NCI-H2029 treated with DMSO at 0.1 percent for 48 hours (cell line): ENCODE data around the gene STAM.

ENCODE experiments used
- DNase-seq: peaks from one replicate; lab custom pipeline; 2025; lab: John Stamatoyannopoulos, UW

STAM gene

GRCh38 chr10:17648243-17649035 lies 4.5 kb downstream of the STAM start:
- DNase-seq, result no peak

DNA sequence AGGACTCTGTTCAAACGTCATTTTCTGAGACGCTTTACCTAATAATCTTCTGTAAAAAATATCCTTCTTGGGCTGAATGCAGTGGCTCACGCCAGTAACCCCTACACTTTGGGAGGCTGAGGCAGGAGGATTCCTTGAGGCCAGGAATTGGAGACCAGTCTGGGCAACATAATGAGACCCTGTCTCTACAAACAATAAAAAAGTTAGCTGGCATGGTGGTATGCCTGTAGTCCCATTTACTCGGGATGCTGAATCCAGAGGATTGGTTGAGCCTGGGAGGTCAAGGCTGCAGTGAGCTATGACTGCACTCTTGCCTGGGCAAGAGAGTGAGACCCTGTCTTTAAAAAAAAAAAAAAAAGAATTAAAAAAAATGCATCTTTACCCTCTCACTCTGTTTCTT lies 5.1 kb downstream of the STAM start:
- DNase-seq, result no peak

GRCh38 chr10:17649836-17650235 lies 5.9 kb downstream of the STAM start:
- no peak for DNase-seq

DNA sequence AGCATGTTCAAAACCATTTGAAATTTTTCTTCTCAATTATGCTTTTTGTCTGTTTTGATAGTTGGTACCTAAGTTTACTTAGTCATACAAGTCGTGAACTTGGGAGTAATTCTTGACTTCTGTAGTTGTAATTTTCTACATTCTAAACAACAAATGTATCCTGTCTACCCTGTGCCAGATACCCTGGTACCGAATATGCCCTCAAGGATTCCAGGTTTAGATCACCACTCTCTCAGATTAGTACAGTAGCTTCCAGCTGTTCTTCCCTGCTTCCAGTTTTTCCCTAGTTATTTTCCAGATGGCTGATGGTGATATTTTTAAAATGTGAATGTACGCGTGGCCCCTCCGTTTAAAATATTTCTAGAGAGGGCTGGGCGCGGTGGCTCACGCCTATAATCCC lies 6.5 kb downstream of the STAM start:
- no peak for DNase-seq

DNA sequence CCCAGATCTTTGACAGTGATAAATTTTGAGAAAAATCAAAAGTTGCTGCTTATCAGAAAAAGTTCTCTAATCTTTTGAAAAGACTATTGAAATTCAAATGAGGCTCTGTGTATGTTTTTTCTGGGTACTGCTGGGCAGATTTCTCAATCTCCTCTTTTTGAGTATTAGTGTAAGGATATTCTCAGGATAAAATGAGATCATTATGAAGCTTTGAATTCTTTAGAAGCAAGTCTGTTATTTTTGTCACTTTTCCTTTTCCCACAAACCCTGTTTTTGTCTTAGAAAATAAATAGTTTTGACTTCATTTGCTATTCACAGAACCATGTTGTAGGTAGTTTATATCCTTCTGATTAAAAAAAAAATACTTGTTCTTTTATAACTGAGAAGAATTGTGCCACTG lies 7.9 kb downstream of the STAM start:
- no peak for DNase-seq

DNA sequence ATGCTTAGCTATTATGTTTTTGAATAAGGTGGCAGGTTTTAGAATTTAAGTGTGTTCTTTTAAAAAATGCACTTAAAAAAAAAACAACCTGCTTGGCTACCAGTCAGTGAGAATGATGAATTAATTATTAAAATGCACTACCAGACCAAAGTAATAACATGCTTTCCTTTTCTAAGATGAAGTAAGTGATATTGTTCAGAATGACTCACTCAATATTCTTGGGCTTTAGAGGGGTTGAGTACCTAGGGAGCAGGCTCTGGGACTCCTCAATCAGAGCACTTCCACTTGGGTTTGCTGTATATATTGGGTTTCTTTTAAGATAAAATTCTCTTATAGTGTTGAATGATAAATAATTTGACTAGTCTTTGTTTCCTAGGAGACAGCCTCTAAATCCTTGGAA lies 8.6 kb downstream of the STAM start:
- no peak for DNase-seq

DNA sequence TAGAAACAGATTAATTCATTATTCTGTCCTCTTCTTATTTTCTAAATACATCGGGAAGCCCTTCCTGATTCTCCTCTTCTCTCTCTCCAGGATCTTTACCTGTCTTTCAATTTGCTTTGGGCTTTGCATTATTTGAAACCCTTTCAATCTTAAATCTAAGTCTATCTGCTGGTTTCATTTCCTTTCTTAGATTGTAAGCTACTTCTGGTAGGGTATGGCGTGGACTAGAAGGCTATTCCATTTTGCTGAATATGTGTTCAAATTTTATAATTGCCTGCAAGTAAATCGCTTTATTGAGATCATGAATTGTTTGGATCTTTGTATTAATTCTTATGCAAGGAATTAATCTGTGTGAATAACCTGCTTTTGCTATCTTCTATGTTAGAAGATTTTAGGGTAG lies 11.1 kb downstream of the STAM start:
- no peak for DNase-seq

- DNase-seq, result no peak
These were observed 11.7 kb downstream of the STAM start for GRCh38 chr10:17655567-17656146.

DNA sequence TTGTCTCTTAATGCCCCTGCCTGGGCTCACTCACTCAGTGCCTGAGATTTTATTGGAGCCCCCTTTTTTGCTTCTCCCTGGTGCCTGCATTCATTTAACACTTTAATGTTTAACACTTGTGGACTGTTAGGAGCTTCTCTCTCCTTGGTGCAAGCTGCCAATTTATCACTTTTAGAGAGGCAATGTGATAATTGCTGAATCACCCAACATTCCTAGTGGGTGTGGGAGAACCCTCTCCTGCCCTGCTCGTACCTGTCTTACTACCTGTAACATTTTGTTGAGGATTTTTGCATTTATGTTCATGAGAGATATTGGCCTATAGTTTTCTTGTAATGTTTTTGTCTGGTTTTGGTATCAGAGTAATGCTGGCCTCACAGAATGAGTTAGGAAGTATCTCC lies 13.2 kb downstream of the STAM start:
- no peak for DNase-seq

DNA sequence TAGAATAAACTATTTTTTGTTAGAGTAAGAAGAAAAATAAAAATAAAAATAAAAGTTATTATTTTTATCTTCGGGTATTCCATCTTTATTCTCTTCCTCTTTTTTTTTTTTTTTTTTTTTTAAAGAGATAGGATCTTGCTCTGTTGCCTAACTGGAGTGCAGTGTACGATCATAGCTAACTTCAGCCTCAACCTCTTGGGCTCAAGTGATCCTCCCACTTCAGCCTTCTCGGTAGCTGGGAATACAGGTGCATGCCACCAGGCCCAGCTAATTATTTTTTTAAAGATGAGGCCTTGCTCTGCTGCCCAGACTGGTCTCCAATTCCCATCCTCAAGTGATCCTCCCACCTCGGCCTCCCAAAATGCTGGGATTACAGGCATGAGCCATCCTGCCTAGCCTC lies 15.4 kb downstream of the STAM start:
- DNase-seq, result no peak

DNA sequence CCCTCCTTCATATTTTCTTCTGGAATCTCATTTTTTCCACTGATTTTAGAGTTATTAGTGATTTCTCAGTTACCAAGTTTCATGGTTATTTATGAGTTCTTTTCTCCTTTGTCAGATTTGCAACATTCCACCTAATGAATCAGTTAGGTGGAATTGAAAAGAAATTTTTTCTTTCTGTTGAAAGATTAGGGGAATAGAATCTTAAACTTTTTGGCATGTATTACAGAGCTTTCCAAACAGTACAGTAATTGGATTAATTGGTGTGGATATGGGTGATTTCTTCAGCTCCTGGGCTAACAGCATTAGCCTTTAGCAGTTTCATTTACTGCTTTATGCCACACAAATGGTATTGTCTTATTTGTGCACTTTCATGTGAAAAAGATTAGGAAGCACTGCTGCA lies 17.0 kb downstream of the STAM start:
- DNase-seq, result no peak

DNA sequence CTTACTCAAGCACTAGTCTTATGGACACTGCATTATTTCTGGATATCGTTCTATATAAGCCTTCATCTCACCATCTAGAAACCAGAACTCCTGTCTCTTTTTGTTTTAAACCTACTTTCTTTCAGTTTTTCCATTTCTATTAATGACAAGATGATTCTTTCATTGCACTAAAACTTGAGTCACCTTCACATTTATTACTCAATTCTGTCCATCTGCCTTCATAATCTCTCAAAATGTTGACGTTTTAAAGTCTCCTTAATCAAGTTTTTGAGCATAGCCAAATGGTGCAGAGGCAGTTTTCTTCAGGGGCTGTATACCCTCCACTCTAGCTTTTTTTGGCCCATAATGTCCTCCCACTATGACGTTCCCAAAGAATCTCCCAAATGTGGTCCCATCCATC lies 17.6 kb downstream of the STAM start:
- no peak for DNase-seq

DNA sequence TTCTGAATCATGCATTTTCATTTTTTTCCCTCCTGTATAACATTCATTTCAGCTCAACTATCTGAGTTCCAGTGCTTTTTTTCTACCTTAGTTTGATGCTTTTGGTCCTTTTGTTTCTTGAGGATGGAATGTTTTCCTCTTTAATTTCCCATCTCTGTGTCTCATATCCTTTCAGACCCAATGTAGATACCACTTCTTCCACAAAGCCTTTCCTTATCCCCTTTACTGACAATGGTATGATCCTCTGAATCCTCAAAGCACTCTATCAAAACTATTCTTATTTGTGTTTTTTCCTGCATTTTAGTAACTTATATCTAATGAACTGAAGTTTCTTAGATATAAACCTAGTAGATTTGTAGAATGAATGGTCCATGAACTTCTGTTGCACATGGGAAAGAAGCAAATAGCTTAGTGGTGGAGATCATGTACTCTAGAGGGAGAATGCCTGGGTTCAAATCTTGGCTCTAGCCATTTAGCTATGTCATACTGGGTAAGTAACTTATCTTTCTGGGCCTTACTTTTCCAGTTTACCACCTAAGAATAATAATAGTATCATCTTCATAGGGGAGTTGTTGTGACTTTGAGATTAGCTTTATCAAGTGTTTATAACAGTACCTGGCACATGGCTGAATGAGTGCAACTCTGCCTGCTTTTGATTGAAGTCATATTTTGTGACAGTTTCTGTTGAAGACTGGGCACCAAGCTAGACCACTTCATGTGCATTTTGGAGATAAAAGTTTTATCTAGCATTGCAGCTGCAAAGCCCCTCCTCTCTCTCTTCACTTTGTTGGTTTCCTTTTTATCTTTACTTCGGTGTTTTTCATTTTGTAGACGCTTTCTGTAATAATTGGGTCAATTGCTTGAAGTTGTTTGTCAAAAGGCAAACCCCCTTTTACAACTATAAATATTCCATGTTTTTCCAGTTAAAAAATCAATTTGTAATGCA lies 18.5 kb downstream of the STAM start:
- DNase-seq, result no peak

DNA sequence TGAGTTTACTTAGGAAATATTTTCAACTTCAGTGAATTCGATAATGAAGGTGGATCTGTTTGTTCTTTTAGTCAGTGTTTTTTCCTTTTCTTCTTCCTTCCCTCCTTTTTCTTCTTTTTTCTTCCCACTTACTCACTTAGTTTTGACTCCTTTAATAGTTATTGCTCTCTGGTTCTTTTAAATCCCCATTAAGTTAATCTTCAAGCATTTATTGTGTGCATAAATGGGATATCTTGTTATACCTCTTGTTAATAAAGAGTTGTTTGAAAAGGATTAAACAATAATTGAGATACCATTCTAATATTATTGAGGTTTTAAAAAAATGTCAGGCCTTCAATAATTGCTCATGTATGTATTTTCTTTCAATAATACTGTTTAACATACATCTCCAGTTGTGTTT lies 19.5 kb downstream of the STAM start:
- DNase-seq, result no peak

DNA sequence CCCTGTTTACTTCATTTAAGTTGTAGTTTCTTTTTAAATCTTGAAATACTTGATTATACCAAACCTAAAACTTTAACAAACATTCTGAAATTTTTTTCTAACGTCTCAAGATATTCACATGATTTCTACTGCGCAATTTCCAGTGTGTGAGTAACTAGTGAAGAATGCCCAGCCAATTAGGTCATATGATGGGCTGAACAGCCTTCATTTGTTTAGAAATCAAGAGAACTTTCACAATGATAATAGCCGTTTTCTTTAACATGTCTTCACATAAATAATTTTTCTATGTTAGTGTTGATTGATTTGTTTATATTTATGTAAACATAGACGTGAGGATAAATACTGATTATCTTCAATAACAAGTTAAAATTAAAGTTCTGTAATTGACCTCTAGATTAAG lies 21.8 kb downstream of the STAM start:
- DNase-seq, result no peak

- DNase-seq, result no peak
These were observed 24.7 kb downstream of the STAM start for GRCh38 chr10:17668435-17669184.

GRCh38 chr10:17669185-17669872 lies 25.4 kb downstream of the STAM start:
- no peak for DNase-seq

DNA sequence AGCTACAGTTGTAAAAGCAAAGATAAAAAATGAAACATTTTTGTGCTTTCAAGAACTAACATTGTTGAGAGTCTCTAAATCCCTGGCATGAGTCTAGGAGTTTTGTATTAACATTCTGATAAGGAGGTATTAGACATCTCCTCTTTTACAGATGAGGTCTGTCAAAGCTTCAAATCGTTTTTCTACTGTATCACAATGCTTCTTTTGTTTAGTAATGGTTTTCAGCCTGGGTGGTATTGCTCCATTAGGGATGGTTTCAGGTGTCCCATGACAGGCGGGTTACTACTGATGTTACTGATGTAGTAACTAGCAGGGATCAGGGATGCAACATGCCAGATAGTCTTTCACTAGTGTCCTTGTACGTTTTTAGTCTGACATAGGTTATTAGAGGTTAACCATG lies 27.4 kb downstream of the STAM start:
- no peak for DNase-seq

- no peak for DNase-seq
These were observed 29.6 kb downstream of the STAM start for GRCh38 chr10:17673471-17674061.

- DNase-seq, result no peak
These were observed 30.6 kb downstream of the STAM start for GRCh38 chr10:17674566-17674965.

DNA sequence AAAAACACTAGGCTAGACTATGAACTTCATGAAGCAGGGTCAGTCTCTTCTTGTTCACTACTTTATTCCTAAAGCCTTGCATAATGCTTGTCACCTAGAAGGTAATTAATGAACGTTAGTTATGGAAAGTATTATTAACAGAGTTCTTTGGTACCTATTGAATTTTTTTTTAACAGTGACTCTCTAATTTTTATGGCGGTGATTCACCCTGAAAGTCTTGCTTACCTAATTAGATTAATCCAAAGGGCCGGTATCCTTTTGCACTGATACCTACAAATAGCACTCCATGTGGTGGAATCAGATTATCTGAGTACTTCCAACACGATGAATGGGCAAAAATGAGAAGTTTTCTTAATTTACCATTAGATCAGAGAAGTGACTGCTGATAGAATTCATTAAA lies 31.7 kb downstream of the STAM start:
- DNase-seq, result no peak
